HepG2 (cell line): ENCODE measurements around the gene AP3D1. TPM values are rescaled to one million over a fixed set of nuclear protein-coding genes. Genes with fewer than 3 reads are reported as not detected.

ENCODE experiments used
- ATAC-seq: fragments of 200-7000 bp; cut with Tn5 transposase; 3 replicates; pipeline ENCODE4 v1.9.1; 2020; ENCODE audit warnings: mild to moderate bottlenecking, moderate library complexity
- BruUV-seq: library from RNA; stranded (reverse); fragments of 400-500 nt; replicated peaks from 2 replicates; lab custom pipeline; 2021; lab: Mats Ljungman, UMichigan
- CTCF ChIA-PET: fragments of 300-600 bp; formaldehyde crosslinking; extraction: SDS; loops from one replicate; lab custom pipeline; 2021; ENCODE audit warnings: low total read pairs, inconsistent platforms, low intra/inter-chr PET ratio; lab: Yijun Ruan, JAX
- POLR2A ChIA-PET: fragments of 350-600 bp; sonication (Branson Sonifier 250); formaldehyde crosslinking; loops from one replicate; lab custom pipeline; 2020; ENCODE audit warnings: antibody characterized with exemption, inconsistent platforms; lab: Yijun Ruan, JAX
- DNase-seq: peaks from one replicate; pipeline ENCODE4 v3.0.0-alpha.2; 2015; ENCODE audit warnings: low spot score
- FAIRE-seq: peaks from 3 replicates; lab custom pipeline; 2011; peaks lifted over from hg19 to GRCh38; lab: Jason Lieb, UNC
- H2AFZ ChIP-seq: one replicate; pipeline ENCODE4 v1.6.1; 2011; ENCODE audit warnings: low read length, inconsistent platforms
- H3K27ac ChIP-seq: fragments of 300-600 bp; 3 replicates; pipeline ENCODE4 v1.8.0; 2011; ENCODE audit warnings: mixed run types, mild to moderate bottlenecking, mixed read lengths, low read length, inconsistent platforms; ENCODE audit not compliant: insufficient read depth; ENCODE audit errors: extremely low read length
- H3K27me3 ChIP-seq, 2 experiments: fragments of 200-600 bp in 1 of 2; 2 replicates in 1 of 2; 3 replicates in 1 of 2; pipeline versions ENCODE4 v1.6.0 to v1.8.0; 2011; ENCODE audit warnings: low read length in 2 of 2, mild to moderate bottlenecking in 2 of 2, moderate library complexity in 2 of 2, inconsistent platforms in 1 of 2; ENCODE audit not compliant: insufficient read depth in 2 of 2, control insufficient read depth in 1 of 2
- H3K36me3 ChIP-seq, 2 experiments: fragments of 200-600 bp in 1 of 2; replicated peaks in 1 of 2; 2 replicates in 1 of 2; 3 replicates in 1 of 2; pipeline versions ENCODE4 v1.5.1 to v1.8.0; 2011; ENCODE audit warnings: low read length in 2 of 2, inconsistent platforms in 1 of 2; ENCODE audit not compliant: insufficient read depth in 2 of 2, control insufficient read depth in 1 of 2
- H3K4me1 ChIP-seq: 2 replicates; pipeline ENCODE4 v1.5.1; 2012; ENCODE audit warnings: low read length, inconsistent platforms; ENCODE audit not compliant: insufficient read depth
- H3K4me2 ChIP-seq: 2 replicates; pipeline ENCODE4 v1.6.0; 2011; ENCODE audit warnings: low read depth, low read length, inconsistent platforms
- H3K4me3 ChIP-seq, 3 experiments: fragments of 200-600 bp in 1 of 3; sonication (generic), shearing (Covaris generic) in 1 of 3; replicated peaks in 1 of 3; 2 replicates each; pipeline ENCODE4 v1.5.1; 2011 to 2016; ENCODE audit warnings: low read length in 3 of 3, inconsistent platforms in 2 of 3, low read depth in 2 of 3, mild to moderate bottlenecking in 2 of 3, control low read depth in 1 of 3, mixed read lengths in 1 of 3; ENCODE audit not compliant: insufficient read depth in 1 of 3
- H3K79me2 ChIP-seq: one replicate; pipeline ENCODE4 v1.6.1; 2011; ENCODE audit warnings: low read length, inconsistent platforms; ENCODE audit not compliant: insufficient read depth
- H3K9ac ChIP-seq: 2 replicates; pipeline ENCODE4 v1.6.0; 2011; ENCODE audit warnings: mild to moderate bottlenecking, low read depth, low read length, inconsistent platforms; ENCODE audit not compliant: insufficient read depth
- H3K9me3 ChIP-seq: 2 replicates; pipeline ENCODE4 v1.5.1; 2012; ENCODE audit warnings: mild to moderate bottlenecking, low read length
- H4K20me1 ChIP-seq: 2 replicates; pipeline ENCODE4 v1.6.0; 2011; ENCODE audit warnings: inconsistent platforms, mild to moderate bottlenecking, low read length, moderate library complexity; ENCODE audit not compliant: insufficient read depth
- IRX3 ChIP-seq: sonication (generic); formaldehyde crosslinking; IDR thresholded peaks from 2 replicates; pipeline ENCODE4 v1.8.1; 2023; ENCODE audit warnings: mild to moderate bottlenecking, low read depth, missing genetic modification reagents, borderline replicate concordance
- NFYB ChIP-seq: sonication (generic); formaldehyde crosslinking; IDR thresholded peaks from 2 replicates; pipeline ENCODE4 v1.4.0; 2020; ENCODE audit warnings: missing genetic modification reagents
- SRSF1 ChIP-seq: fragments of 200-400 bp; formaldehyde crosslinking; optimal IDR thresholded peaks from 2 replicates; pipeline ENCODE3; 2017; ENCODE audit warnings: mild to moderate bottlenecking, low read depth, low read length, moderate library complexity
- ZNF274 ChIP-seq: sonication (generic); formaldehyde crosslinking; IDR thresholded peaks from 2 replicates; pipeline ENCODE4 v1.5.1; 2020; ENCODE audit warnings: mild to moderate bottlenecking, missing genetic modification reagents
- WGBS: methylation state at CpG from one replicate; pipeline ENCODE4 v1.1.6; 2017; ENCODE audit warnings: low lambda C conversion rate; 5-methylcytosine and 5-hydroxymethylcytosine counted together
- in situ Hi-C: cut with HindIII; loops from 2 replicates; pipeline ENCODE4 v1.10.0; 2017; ENCODE audit warnings: low pct_unique_long_range_greater_than_20kb; ENCODE audit not compliant: extremely low pct_ligation_motif_present
- intact Hi-C: fragments of 100-400 bp; cut with micrococcal nuclease; formaldehyde crosslinking; loops from one replicate; pipeline ENCODE4 v1.10.0; 2022; ENCODE audit not compliant: unreplicated experiment
- polyA plus RNA-seq, 8 experiments: library from polyadenylated mRNA; depleted of rRNA in 3 of 8; stranded (reverse) in 7 of 8; unstranded in 1 of 8; fragments of >200 nt; fragmentation: Illumina TruSeq in 4 of 8; extraction: Trizol in 4 of 8; gene quantifications; 2 replicates each; pipeline versions ENCODE4 v1.2.1 to v1.2.3, GENCODE V29; 2011 to 2016; ENCODE audit warnings: low read depth in 4 of 8, missing spikeins in 1 of 8, mixed read lengths in 1 of 8; ENCODE audit not compliant: insufficient read depth in 1 of 8
- total RNA-seq, 5 experiments: library from RNA; depleted of rRNA; stranded (reverse); fragments of >200 nt; fragmentation: Illumina TruSeq; extraction: Trizol; gene quantifications; 2 replicates each; pipeline ENCODE4 v1.2.3, GENCODE V29; 2016; ENCODE audit warnings: low read depth in 1 of 5
- TF ChIP-seq, protein P1 (sequence below): sonication (generic); formaldehyde crosslinking; IDR thresholded peaks from 2 replicates; pipeline ENCODE4 v1.4.0; 2020; ENCODE audit warnings: missing genetic modification reagents, mild to moderate bottlenecking, borderline replicate concordance
- TF ChIP-seq, protein P2 (sequence below), 2 experiments: fragments of 450-650 bp in 1 of 2; sonication (generic) in 1 of 2; formaldehyde crosslinking in 1 of 2; IDR thresholded peaks; 2 replicates each; pipeline versions ENCODE4 v1.6.1 to v1.8.0; 2016 to 2022; ENCODE audit warnings: antibody characterized with exemption in 1 of 2, mild to moderate bottlenecking in 1 of 2, missing genetic modification reagents in 1 of 2

The AP3D1 gene
- total and polyA plus RNA-seq, 2 of the 13 experiments (the other 11 are each of a cell fraction or from before 2014, with no cell fraction given) = 68.0 to 82.6 TPM

DNA sequence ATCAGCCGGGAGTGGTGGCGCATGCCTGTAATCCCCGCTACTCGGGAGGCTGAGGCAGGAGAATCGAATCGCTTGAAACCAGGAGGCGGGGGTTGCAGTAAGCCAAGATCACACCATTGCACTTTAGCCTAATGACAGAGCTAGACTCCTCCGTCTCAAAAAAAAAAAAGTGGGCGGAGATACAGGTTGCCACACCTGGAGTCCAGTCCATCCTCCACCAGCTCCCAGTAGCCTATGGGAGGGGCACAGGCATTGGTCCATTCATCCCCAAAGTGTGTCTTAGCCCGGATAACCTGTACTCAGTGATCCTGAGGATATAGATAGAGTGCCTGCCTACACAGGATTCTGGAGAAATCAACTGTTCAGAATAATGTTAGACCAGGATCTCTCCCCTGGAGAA, 9.0 kb upstream of the AP3D1 start:
- no peak for FAIRE-seq
- Histone ChIP-seq H3K4me2 (no peak overlapping the region), H3K9me3 (no peaks in the 10 kb centered on the region), H3K27me3 (no peaks in the 10 kb centered on the region; a peak in 1 of 5 replicates), H3K9ac (no peak overlapping the region), H3K36me3 (no peaks in the 10 kb centered on the region), H3K79me2 (peaks cover 9% of the 10 kb centered on the region), H3K4me3 (no peak overlapping the region), H4K20me1 (no peaks in the 10 kb centered on the region), H2AFZ (no peak overlapping the region), H3K4me1 (peaks cover 47% of the 10 kb centered on the region), H3K27ac (no peak overlapping the region)
- ATAC-seq = no peak
- WGBS = 67% methylated on average over 10 of the region's 10 CpGs
- ChIA-PET CTCF (no interaction called here), POLR2A (no interaction called here)
- no peak for TF ChIP-seq ZNF274 (CRISPR knock-in tag)
- TF ChIP-seq, protein P1, sequence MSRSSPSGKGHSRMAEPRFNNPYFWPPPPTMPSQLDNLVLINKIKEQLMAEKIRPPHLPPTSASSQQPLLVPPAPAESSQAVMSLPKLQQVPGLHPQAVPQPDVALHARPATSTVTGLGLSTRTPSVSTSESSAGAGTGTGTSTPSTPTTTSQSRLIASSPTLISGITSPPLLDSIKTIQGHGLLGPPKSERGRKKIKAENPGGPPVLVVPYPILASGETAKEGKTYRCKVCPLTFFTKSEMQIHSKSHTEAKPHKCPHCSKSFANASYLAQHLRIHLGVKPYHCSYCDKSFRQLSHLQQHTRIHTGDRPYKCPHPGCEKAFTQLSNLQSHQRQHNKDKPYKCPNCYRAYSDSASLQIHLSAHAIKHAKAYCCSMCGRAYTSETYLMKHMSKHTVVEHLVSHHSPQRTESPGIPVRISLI (CRISPR knock-in tag) = peak; percentile 13; the same call in 1 of the 2 replicates
- in situ Hi-C loops (no loop called here), intact Hi-C loops (no loop called here)
- BruUV-seq = no TSS peak
- no peak for DNase-seq

DNA sequence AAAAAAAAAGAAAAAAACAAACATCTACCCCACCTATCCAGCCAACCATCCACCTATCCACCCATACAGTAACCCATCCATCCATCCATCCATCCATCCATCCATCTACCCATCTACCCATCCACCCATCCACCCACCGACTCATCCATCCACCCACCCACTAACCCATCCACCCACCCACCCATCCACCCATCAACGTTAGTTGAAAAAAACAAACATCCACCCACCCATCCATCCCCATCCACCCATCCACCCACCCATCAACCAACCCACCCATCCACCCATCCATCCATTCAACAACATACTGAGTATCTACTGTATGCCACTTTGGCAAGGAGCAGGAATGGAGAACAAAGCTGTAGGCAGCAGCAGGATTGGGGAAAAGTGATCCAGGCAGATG, 6.1 kb upstream of the AP3D1 start:
- FAIRE-seq = no peak
- no peaks in the 10 kb centered on the region for H3K36me3 ChIP-seq
- H3K4me2 ChIP-seq = peak overlapping the region; percentile 50
- ChIA-PET CTCF (no interaction called here), POLR2A (interaction anchor here (0.7 to 2.1 kb wide), 6 partner anchors 12 to 235 kb away, joined by 3 to 7 read pairs (median 5); partner anchors contain the start of gene MKNK2)
- ATAC-seq = no peak
- no peak overlapping the region for H3K27ac ChIP-seq
- H3K27me3 ChIP-seq = no peaks in the 10 kb centered on the region
- 64% methylated on average over 2 of the region's 2 CpGs for WGBS
- H3K79me2 ChIP-seq = no peaks in the 10 kb centered on the region
- DNase-seq = no peak
- H3K4me1 ChIP-seq = peaks cover 54% of the 10 kb centered on the region
- no peak overlapping the region; a peak in 1 of 6 replicates for H3K4me3 ChIP-seq
- H2AFZ ChIP-seq = no peak overlapping the region
- no TSS peak for BruUV-seq
- in situ Hi-C loops = loop anchor here (10.0 kb wide), 1 partner anchor 157 kb away; no protein-coding TSS in a partner anchor
- intact Hi-C loops = loop anchor here (10.0 kb wide), 2 partner anchors 77 to 143 kb away; partner anchors contain the start of genes BTBD2, PLEKHJ1 and SF3A2
- H4K20me1 ChIP-seq = no peaks in the 10 kb centered on the region
- no peaks in the 10 kb centered on the region for H3K9me3 ChIP-seq
- no peak overlapping the region for H3K9ac ChIP-seq
- TF ChIP-seq NFYB (CRISPR knock-in tag) (no peak), SRSF1 (no peak), IRX3 (no peak)
- TF ChIP-seq, protein P2, sequence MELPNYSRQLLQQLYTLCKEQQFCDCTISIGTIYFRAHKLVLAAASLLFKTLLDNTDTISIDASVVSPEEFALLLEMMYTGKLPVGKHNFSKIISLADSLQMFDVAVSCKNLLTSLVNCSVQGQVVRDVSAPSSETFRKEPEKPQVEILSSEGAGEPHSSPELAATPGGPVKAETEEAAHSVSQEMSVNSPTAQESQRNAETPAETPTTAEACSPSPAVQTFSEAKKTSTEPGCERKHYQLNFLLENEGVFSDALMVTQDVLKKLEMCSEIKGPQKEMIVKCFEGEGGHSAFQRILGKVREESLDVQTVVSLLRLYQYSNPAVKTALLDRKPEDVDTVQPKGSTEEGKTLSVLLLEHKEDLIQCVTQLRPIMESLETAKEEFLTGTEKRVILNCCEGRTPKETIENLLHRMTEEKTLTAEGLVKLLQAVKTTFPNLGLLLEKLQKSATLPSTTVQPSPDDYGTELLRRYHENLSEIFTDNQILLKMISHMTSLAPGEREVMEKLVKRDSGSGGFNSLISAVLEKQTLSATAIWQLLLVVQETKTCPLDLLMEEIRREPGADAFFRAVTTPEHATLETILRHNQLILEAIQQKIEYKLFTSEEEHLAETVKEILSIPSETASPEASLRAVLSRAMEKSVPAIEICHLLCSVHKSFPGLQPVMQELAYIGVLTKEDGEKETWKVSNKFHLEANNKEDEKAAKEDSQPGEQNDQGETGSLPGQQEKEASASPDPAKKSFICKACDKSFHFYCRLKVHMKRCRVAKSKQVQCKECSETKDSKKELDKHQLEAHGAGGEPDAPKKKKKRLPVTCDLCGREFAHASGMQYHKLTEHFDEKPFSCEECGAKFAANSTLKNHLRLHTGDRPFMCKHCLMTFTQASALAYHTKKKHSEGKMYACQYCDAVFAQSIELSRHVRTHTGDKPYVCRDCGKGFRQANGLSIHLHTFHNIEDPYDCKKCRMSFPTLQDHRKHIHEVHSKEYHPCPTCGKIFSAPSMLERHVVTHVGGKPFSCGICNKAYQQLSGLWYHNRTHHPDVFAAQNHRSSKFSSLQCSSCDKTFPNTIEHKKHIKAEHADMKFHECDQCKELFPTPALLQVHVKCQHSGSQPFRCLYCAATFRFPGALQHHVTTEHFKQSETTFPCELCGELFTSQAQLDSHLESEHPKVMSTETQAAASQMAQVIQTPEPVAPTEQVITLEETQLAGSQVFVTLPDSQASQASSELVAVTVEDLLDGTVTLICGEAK (IDR thresholded peaks at IDR 0.05) = no peak
- TF ChIP-seq, protein P2 (CRISPR knock-in tag; IDR thresholded peaks at IDR 0.05) = no peak
